Mucosa of gallbladder (tissue), 1 donor: Measurements from ENCODE around the gene CCHCR1. TPM values are rescaled to one million over a fixed set of nuclear protein-coding genes. Genes with fewer than 3 reads are reported as not detected.
A peak's percentile ranks its signal among the peaks of the same experiment; 100 is the strongest.
"Not testable (repeated sequence)": the region's sequence is repeated elsewhere in the genome, so short reads cannot be mapped to it uniquely, and the experiment has no call there.

Experiments
- DNase-seq: peaks from one replicate; pipeline ENCODE4 v3.0.0-alpha.2; 2020; ENCODE audit warnings: low spot score
- total RNA-seq: library from RNA; stranded (reverse); gene quantifications from one replicate; pipeline ENCODE4 v1.2.1, GENCODE V29; 2021
- donor health status: DM: no; HTN: no; CAD: no.

The CCHCR1 gene
- 28.8 TPM for total RNA-seq

GRCh38 chr6:31157513-31158139 lies at the start of gene CCHCR1:
CCHCR1 (minus strand) TSS chr6:31157802; CDS start chr6:31157600, 202 bp downstream.
- no peak for DNase-seq

GRCh38 chr6:31205638-31206037 lies 48.0 kb upstream of the CCHCR1 start:
- DNase-seq, result no peak

GRCh38 chr6:31204751-31205145 lies 47.1 kb upstream of the CCHCR1 start:
- no peak for DNase-seq

GRCh38 chr6:31203345-31203979 lies 45.9 kb upstream of the CCHCR1 start:
- DNase-seq, result peak; percentile 45

- DNase-seq, result no peak
These were observed 44.9 kb upstream of the CCHCR1 start for GRCh38 chr6:31202259-31203166.

GRCh38 chr6:31199105-31199452 lies 41.5 kb upstream of the CCHCR1 start:
- DNase-seq, result not testable (repeated sequence)

GRCh38 chr6:31197559-31198305 lies 40.1 kb upstream of the CCHCR1 start:
- peak; percentile 94 for DNase-seq

GRCh38 chr6:31196251-31197022 lies 38.8 kb upstream of the CCHCR1 start:
- not testable (repeated sequence) for DNase-seq

- not testable (repeated sequence) for DNase-seq
These were observed 37.8 kb upstream of the CCHCR1 start for GRCh38 chr6:31195308-31195979.

- no peak for DNase-seq
These were observed 36.6 kb upstream of the CCHCR1 start for GRCh38 chr6:31194061-31194834.

GRCh38 chr6:31193206-31193605 lies 35.6 kb upstream of the CCHCR1 start:
- no peak for DNase-seq

GRCh38 chr6:31192431-31193105 lies 35.0 kb upstream of the CCHCR1 start:
- peak; percentile 75 for DNase-seq

- DNase-seq, result no peak
These were observed 32.9 kb upstream of the CCHCR1 start for GRCh38 chr6:31190488-31190887.

- DNase-seq, result not testable (repeated sequence)
These were observed 31.6 kb upstream of the CCHCR1 start for GRCh38 chr6:31189223-31189622.

- DNase-seq, result peak; percentile 42
These were observed 30.2 kb upstream of the CCHCR1 start for GRCh38 chr6:31187780-31188194.

GRCh38 chr6:31186052-31186734 lies 28.6 kb upstream of the CCHCR1 start:
- DNase-seq, result peak; percentile 72

- DNase-seq, result not testable (repeated sequence)
These were observed 28.1 kb upstream of the CCHCR1 start for GRCh38 chr6:31185695-31186051.

GRCh38 chr6:31183859-31184258 lies 26.3 kb upstream of the CCHCR1 start:
- not testable (repeated sequence) for DNase-seq

- not testable (repeated sequence) for DNase-seq
These were observed 25.7 kb upstream of the CCHCR1 start for GRCh38 chr6:31183287-31183686.
